ENCODE results near the gene DPP8. TPM values are rescaled to one million over a fixed set of nuclear protein-coding genes. Genes with fewer than 3 reads are reported as not detected.

DPP8 gene
- polyA plus RNA-seq, 1 experiment = 21.6 TPM

- Histone ChIP-seq H3K36me3 (ENCODE audit: control insufficient read depth, insufficient read depth, low read length) (no peaks in the 10 kb centered on the region), H3K4me3 (ENCODE audit: low read depth, low read length) (no peak overlapping the region), H3K27me3 (ENCODE audit: control insufficient read depth, insufficient read depth, low read length) (peaks cover 4% of the 10 kb centered on the region)
- ChIA-PET CTCF (interaction anchor here (1.3 to 1.4 kb wide), 2 partner anchors 15 to 20 kb away, joined by 3 to 4 read pairs; no protein-coding TSS in a partner anchor), POLR2A (no interaction called here)
- TF ChIP-seq CTCF (IDR thresholded peaks at IDR 0.05; ENCODE audit: insufficient read depth, low read depth, low read length) = no peak
- DNase-seq (ENCODE audit: low read depth) = no peak
Measured at GRCh38 chr15:65405791-65406423, 111.6 kb downstream of the DPP8 start.

- ChIA-PET CTCF (interaction anchor here (0.6 to 1.2 kb wide), 4 partner anchors 19 to 66 kb away, joined by 3 read pairs; no protein-coding TSS in a partner anchor), POLR2A (no interaction called here)
- no peak for DNase-seq (ENCODE audit: low read depth)
- H3K4me3 ChIP-seq (ENCODE audit: low read depth, low read length) = no peak overlapping the region
- H3K36me3 ChIP-seq (ENCODE audit: control insufficient read depth, insufficient read depth, low read length) = no peaks in the 10 kb centered on the region
- H3K27me3 ChIP-seq (ENCODE audit: control insufficient read depth, insufficient read depth, low read length) = no peaks in the 10 kb centered on the region; the same call in 1 of the 2 replicates
- TF ChIP-seq CTCF (IDR thresholded peaks at IDR 0.05; ENCODE audit: insufficient read depth, low read depth, low read length) = no peak
Measured at GRCh38 chr15:65404186-65404872, 113.2 kb downstream of the DPP8 start.

- POLR2A ChIA-PET = no interaction called here
- TF ChIP-seq CTCF (IDR thresholded peaks at IDR 0.05; ENCODE audit: insufficient read depth, low read depth, low read length) = no peak
- CTCF ChIA-PET = interaction anchor here (4.6 kb wide), 1 partner anchor 83 kb away, joined by 84 read pairs; no protein-coding TSS in a partner anchor
Measured at GRCh38 chr15:65402961-65403360, 114.5 kb downstream of the DPP8 start.

GRCh38 chr15:65401611-65402240, 115.8 kb downstream of the DPP8 start:
- DNase-seq (ENCODE audit: low read depth) = no peak
- no peak for TF ChIP-seq CTCF (IDR thresholded peaks at IDR 0.05; ENCODE audit: insufficient read depth, low read depth, low read length)
- H3K36me3 ChIP-seq (ENCODE audit: control insufficient read depth, insufficient read depth, low read length) = no peaks in the 10 kb centered on the region
- no peak overlapping the region for H3K4me3 ChIP-seq (ENCODE audit: low read depth, low read length)
- H3K27me3 ChIP-seq (ENCODE audit: control insufficient read depth, insufficient read depth, low read length) = no peaks in the 10 kb centered on the region; the same call in 1 of the 2 replicates
- POLR2A ChIA-PET = no interaction called here
- CTCF ChIA-PET = interaction anchor here (0.6 to 4.6 kb wide), 30 partner anchors 8 to 456 kb away, joined by 3 to 84 read pairs (median 6); partner anchors contain the start of gene HACD3

More at GRCh38 chr15:65402961-65403360, 114.5 kb downstream of the DPP8 start:
- no peaks in the 10 kb centered on the region for H3K36me3 ChIP-seq (ENCODE audit: control insufficient read depth, insufficient read depth, low read length)
- no peaks in the 10 kb centered on the region; the same call in 1 of the 2 replicates for H3K27me3 ChIP-seq (ENCODE audit: control insufficient read depth, insufficient read depth, low read length)
- no peak for DNase-seq (ENCODE audit: low read depth)
- no peak overlapping the region for H3K4me3 ChIP-seq (ENCODE audit: low read depth, low read length)

All from BJ (cell line).